Gastrocnemius medialis (tissue), 4 donors: ENCODE results near the gene C17orf67. TPM values are rescaled to one million over a fixed set of nuclear protein-coding genes. Genes with fewer than 3 reads are reported as not detected.

Source experiments
- ATAC-seq, 2 donors: fragments of 150-250 bp; one replicate each; pipeline ENCODE4 v1.9.1; 2016
- DNase-seq, 2 donors: peaks; one replicate each; pipeline ENCODE4 v3.0.0-alpha.2; 2019
- H3K27ac ChIP-seq, 4 donors: fragments of 200-600 bp; sonication (generic); 1 replicate in 1 of 4; 2 replicates in 3 of 4; pipeline ENCODE4 v1.5.1; 2016 to 2018; ENCODE audit warnings: mild to moderate bottlenecking in 2 of 4, moderate library complexity in 1 of 4
- H3K27me3 ChIP-seq, 3 donors: fragments of 200-600 bp; sonication (generic) in 2 of 3; 1 replicate in 1 of 3; 2 replicates in 2 of 3; pipeline versions ENCODE4 v1.5.1 to v1.6.0; 2016 to 2019; ENCODE audit warnings: mild to moderate bottlenecking in 1 of 3, moderate library complexity in 1 of 3
- H3K36me3 ChIP-seq, 2 donors: fragments of 200-600 bp; sonication (generic) in 1 of 2; one replicate each; pipeline ENCODE4 v1.5.1; 2017 to 2018
- H3K4me1 ChIP-seq, 2 donors: fragments of 200-600 bp; sonication (generic) in 1 of 2; one replicate each; pipeline ENCODE4 v1.5.1; 2016 to 2017; ENCODE audit warnings: mild to moderate bottlenecking in 2 of 2
- H3K4me3 ChIP-seq, 4 donors: fragments of 200-600 bp; sonication (generic) in 3 of 4; 1 replicate in 1 of 4; 2 replicates in 3 of 4; pipeline ENCODE4 v1.5.1; 2016 to 2019; ENCODE audit warnings: mild to moderate bottlenecking in 2 of 4
- H3K9me3 ChIP-seq, 3 donors: fragments of 200-600 bp; sonication (generic) in 2 of 3; 1 replicate in 1 of 3; 2 replicates in 2 of 3; pipeline ENCODE4 v1.5.1; 2016 to 2019
- CTCF ChIP-seq, 5 experiments: fragments of 450-650 bp in 3 of 5; fragments of 200-600 bp in 2 of 5; sonication (generic) in 2 of 5; IDR thresholded peaks in 4 of 5; conservative IDR thresholded peaks in 1 of 5; 1 replicate in 4 of 5; 2 replicates in 1 of 5; pipeline ENCODE4 v1.5.1; 2016 to 2019; ENCODE audit warnings: antibody characterized with exemption in 5 of 5, mild to moderate bottlenecking in 3 of 5, moderate library complexity in 3 of 5
- POLR2A ChIP-seq, 2 donors: fragments of 450-650 bp; IDR thresholded peaks; one replicate each; pipeline ENCODE4 v1.6.1; 2017; ENCODE audit warnings: antibody characterized with exemption in 2 of 2, mild to moderate bottlenecking in 2 of 2, moderate library complexity in 2 of 2
- in situ Hi-C, 4 donors: fragments of 200-750 bp; cut with MboI; loops; one replicate each; pipeline versions ENCODE4 v1.15.0 to v1.8.0; 2017; ENCODE audit warnings: low sequenced_read_pairs in 4 of 4
- intact Hi-C: fragments of 100-400 bp; cut with DNase I; formaldehyde crosslinking; loops from one replicate; pipeline ENCODE4 v1.15.1; 2023; ENCODE audit warnings: low total_unique reads
- total RNA-seq, 4 donors: library from RNA; depleted of rRNA; stranded (reverse); fragments of >200 nt; gene quantifications; one replicate each; pipeline versions ENCODE4 v1.1.0 to v1.2.3, GENCODE V29; 2016

The C17orf67 gene
- total RNA-seq, 4 donors from 2014 or later, result 0.16 TPM; not detected in 3

DNA sequence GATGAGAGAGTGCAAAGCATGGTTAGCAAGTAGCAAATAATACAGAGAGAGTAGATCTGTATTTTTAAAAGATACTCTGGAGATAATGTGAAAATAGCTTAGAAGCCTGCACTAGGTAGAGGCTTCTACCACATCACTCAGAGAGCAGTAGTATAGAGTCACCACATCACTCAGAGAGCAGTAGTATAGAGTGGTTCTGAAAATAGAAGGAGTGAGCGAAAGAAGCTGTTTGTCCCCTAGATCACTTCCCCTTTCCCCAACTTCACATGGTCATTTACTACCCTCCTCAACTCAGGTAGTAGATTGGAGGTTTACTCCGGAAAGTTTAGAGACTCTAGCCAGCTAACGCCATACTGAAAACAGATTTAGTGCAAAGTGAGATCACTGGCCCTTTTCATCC is 17.3 kb upstream of the C17orf67 start:
- Histone ChIP-seq H3K27me3 (no peaks in the 10 kb centered on the region), H3K4me1 (no peaks in the 10 kb centered on the region), H3K4me3 (no peak overlapping the region), H3K9me3 (no peaks in the 10 kb centered on the region), H3K36me3 (no peaks in the 10 kb centered on the region), H3K27ac (no peak overlapping the region)
- no peak for DNase-seq
- in situ Hi-C loops (no loop called here), intact Hi-C loops (loop anchor here (5.0 kb wide), 1 partner anchor 36 kb away; no protein-coding TSS in a partner anchor)
- TF ChIP-seq POLR2A (IDR thresholded peaks at IDR 0.05) (no peak), CTCF (IDR thresholded peaks at IDR 0.05 in 4 of 5, conservative IDR thresholded peaks at IDR 0.05 in 1 of 5) (no peak)
- no peak for ATAC-seq

DNA sequence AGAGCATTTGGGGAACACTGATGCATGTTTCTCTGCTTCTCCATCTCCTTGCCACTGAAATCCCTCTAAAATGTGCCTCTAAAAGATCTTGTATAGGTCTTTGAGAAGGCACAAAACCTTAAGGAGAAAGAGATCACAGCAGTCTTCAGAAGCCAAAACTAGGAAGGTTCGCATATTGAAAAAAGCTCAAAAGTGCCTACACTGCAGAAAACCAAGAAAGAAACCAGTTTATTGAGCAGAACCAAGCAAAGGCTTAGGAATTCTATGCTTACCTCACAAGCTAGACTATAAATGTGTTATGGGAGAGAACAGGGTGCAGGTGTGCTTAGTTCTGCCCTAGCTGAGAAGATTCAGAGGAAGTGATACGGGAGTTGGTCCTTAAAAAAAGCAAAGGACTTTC is 16.9 kb upstream of the C17orf67 start:
- intact Hi-C loops (loop anchor here (5.0 kb wide), 1 partner anchor 37 kb away; no protein-coding TSS in a partner anchor), in situ Hi-C loops (no loop called here)
- DNase-seq, result no peak
- H3K27me3 ChIP-seq, result no peaks in the 10 kb centered on the region
- H3K36me3 ChIP-seq, result no peaks in the 10 kb centered on the region
- no peak overlapping the region for H3K27ac ChIP-seq
- TF ChIP-seq CTCF (IDR thresholded peaks at IDR 0.05 in 4 of 5, conservative IDR thresholded peaks at IDR 0.05 in 1 of 5), result no peak
- TF ChIP-seq POLR2A (IDR thresholded peaks at IDR 0.05), result no peak
- no peaks in the 10 kb centered on the region for H3K9me3 ChIP-seq
- H3K4me1 ChIP-seq, result no peaks in the 10 kb centered on the region
- H3K4me3 ChIP-seq, result no peak overlapping the region
- no peak for ATAC-seq

DNA sequence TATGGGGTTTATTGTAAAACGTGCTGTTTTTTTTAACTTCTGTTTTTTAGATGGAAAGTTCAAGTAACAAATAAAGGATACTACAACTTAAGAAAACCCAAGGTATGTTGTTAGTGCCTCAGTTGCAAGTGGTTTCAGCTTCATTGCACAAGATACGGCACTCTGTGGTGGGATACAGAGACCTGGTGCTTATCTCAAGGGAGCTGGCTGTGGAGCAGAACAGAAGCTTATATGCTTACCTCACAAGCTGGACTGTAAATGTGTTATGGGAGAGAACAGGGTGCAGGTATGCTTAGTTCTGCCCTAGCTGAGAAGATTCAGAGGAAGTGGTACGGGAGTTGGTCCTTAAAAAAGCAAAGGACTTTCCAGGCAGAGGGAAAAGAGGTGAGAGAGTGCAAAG is 15.4 kb upstream of the C17orf67 start:
- no peak overlapping the region for H3K27ac ChIP-seq
- no peak for DNase-seq
- H3K4me3 ChIP-seq, result no peak overlapping the region
- in situ Hi-C loops (no loop called here), intact Hi-C loops (no loop called here)
- no peak for ATAC-seq
- H3K36me3 ChIP-seq, result no peaks in the 10 kb centered on the region
- no peaks in the 10 kb centered on the region for H3K27me3 ChIP-seq
- H3K4me1 ChIP-seq, result no peaks in the 10 kb centered on the region
- TF ChIP-seq CTCF (IDR thresholded peaks at IDR 0.05 in 4 of 5, conservative IDR thresholded peaks at IDR 0.05 in 1 of 5), result no peak
- TF ChIP-seq POLR2A (IDR thresholded peaks at IDR 0.05), result no peak
- no peaks in the 10 kb centered on the region for H3K9me3 ChIP-seq

GRCh38 chr17:56847106-56847505 is 13.4 kb upstream of the C17orf67 start:
- ATAC-seq (no peak), DNase-seq (no peak)
- Histone ChIP-seq H3K36me3 (no peaks in the 10 kb centered on the region), H3K4me1 (peaks cover 0 to 2% of the 10 kb centered on the region in 2 donors), H3K27ac (no peak overlapping the region), H3K4me3 (no peak overlapping the region), H3K27me3 (no peaks in the 10 kb centered on the region), H3K9me3 (no peaks in the 10 kb centered on the region)
- intact Hi-C loops, result no loop called here
- no peak for TF ChIP-seq CTCF (IDR thresholded peaks at IDR 0.05 in 4 of 5, conservative IDR thresholded peaks at IDR 0.05 in 1 of 5)
- no peak for TF ChIP-seq POLR2A (IDR thresholded peaks at IDR 0.05)
- in situ Hi-C loops, result no loop called here

DNA sequence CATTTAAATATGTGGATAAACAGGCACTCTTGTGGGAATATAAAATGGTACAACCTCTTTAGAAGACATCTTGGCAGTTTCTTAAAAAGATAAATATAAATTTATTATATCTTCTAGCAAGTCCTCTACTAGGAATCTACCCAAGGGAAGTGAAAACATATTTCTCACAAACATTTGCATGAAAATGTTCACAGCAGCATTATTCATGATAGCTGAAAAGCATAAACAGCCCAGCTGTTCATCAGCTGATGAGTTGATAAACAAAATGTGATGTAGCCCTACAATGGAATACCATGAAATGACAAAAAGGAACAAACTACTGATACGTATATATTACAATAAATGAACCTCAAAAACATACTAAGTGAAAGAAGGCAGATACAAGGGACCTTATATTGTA is 12.2 kb upstream of the C17orf67 start:
- Histone ChIP-seq H3K4me1 (peaks cover 0 to 2% of the 10 kb centered on the region in 2 donors), H3K27me3 (no peaks in the 10 kb centered on the region), H3K36me3 (no peaks in the 10 kb centered on the region), H3K9me3 (no peaks in the 10 kb centered on the region), H3K27ac (no peak overlapping the region), H3K4me3 (no peak overlapping the region)
- intact Hi-C loops, result no loop called here
- ATAC-seq (no peak), DNase-seq (no peak)
- in situ Hi-C loops, result no loop called here
- TF ChIP-seq POLR2A (IDR thresholded peaks at IDR 0.05) (no peak), CTCF (IDR thresholded peaks at IDR 0.05 in 4 of 5, conservative IDR thresholded peaks at IDR 0.05 in 1 of 5) (no peak)
